ENCODE results near the gene XPNPEP2.

Gene XPNPEP2

DNA sequence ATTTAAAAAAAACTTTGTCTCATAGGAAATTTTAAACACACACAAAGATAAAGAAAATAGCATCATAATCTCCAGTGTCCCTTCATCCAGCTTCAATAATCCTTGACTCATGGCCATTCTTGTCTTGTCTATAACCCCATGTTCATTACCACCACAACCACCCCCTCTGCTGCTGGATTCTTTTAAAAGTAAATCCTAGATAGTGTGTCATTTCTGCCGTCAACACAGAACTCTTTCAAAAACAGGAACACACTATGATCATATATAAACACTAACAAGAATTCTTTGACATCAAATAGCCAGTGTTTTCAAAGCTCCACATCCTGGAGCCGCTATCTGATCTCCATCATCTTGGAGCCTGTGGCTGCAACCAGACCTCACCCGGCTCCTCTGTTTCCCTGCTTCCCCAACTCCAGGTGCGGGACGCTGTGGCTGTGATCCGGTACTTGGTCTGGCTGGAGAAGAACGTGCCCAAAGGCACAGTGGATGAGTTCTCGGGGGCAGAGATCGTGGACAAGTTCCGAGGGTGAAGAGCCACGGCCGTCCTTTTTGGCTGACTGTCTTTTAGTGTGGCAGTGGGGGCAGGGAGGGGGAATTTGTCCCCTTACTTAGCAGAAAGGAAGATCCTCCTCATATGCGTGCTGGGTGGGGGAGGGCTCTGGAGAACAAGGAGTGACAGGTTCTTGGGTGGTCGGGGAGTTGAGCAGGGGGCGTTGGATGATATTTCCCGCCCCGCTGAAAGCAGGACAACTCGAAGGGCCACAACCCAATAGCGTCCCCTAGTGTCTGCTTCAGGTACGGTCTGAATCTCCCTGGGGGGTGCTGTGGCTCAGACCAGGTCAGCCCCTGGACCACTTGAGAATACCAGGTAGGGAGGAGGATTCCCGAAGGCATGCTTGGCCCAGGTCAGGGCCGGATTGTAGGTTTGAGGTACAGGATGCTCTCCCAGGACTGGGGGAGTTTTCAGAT lies 15.6 kb downstream of the XPNPEP2 start:
- DNase-seq = no peak

DNA sequence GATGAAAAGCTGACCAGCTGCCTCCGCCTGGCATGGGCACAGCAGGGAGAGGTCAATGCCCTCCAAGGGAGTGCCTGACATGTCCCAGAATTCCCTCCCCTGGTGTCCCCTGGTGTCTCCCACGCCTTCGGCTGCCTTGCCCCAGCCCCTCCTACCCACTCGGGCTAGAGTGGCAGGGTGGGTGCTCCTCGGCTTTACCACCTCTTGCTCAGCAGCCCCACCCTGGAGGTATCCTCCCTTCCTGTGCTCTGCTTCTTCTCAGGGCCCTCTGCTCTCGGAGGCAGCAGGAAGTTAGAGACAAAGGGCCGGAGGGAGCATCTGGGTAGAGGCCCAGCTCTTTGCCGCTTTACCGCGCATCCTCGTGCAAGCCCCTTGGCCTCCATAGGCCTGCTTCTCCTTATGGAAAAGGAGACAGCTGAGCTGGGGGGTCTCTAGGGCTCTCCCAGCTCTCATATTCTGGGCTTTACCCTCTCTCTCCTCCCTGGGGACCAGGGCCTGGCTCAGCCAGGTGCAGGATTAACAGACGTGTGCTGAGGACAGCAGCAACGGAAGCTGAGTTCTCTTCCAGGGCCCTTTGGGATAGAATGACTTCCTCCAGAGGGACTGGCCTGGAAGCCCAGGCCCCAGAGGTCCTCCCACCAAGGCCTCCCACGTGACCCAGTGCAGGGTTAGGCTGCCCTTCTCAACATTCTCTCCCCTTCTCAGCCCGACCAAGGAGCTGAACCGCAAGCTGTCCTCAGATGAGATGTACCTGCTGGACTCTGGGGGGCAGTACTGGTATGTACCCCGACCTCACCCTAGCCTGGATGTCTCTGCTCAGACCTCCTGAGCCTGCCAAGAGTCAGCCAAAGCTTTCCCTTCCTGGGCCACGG lies 17.2 kb downstream of the XPNPEP2 start:
- DNase-seq = no peak

DNA sequence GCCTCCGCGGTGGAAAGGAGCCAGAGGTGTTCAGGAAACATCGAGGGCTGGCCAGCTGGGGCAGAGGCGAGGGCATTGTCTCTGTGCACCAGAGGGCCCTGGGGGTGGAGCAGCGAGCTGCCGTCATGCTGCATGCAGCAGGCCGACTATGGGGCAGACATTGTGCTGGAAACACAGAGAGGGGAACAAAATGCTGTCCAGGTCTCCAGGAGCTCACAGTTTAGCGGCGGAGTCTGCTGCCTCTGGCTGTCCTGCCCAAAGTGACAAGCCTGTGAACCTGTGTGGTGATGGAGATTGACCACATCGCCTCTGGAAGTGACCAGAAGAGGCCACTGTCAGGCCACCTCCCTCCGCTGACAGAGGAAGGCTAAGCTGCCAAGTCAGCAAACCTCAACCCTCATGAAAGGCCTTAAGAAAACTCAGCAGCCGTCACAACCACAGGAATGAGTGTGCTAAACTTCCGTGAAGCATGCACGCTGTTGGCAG lies 20.8 kb downstream of the XPNPEP2 start:
- DNase-seq = peak; percentile 0

DNA sequence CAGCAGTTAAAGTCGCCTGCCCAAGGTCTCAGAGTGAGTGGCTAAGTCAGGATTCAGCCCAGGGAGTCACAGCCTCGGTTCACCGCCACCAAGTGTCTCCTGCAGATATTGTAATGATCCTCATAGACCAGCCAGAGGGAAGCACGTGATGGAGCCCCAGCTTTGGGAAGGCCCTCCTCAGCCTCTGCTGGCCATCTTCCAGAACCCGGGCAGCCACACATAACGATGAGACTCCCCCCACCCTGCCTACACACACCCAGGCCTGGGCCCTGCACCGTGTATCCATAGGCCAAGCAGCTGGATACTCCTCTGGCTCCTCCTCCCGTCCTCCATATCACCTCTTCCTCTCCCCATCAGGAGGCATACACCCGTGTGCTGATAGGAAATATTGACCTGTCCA lies 21.4 kb downstream of the XPNPEP2 start:
- DNase-seq = no peak

DNA sequence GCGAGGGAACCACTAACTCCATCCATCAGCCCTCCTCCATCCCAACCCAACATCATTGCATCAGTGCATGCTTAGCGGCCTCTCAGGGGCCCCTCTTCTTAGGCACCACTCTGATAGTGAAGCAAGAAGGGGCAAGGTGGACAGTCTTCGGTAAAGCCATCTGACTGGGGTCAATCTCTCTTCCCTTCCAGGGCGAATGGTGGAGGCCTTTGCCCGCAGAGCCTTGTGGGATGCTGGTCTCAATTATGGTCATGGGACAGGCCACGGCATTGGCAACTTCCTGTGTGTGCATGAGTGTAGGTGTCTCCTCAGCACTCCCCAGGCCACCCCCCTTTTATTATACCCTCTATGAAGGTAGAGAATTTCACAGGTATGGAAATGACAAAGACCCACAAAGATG lies 22.2 kb downstream of the XPNPEP2 start:
- DNase-seq = no peak

DNA sequence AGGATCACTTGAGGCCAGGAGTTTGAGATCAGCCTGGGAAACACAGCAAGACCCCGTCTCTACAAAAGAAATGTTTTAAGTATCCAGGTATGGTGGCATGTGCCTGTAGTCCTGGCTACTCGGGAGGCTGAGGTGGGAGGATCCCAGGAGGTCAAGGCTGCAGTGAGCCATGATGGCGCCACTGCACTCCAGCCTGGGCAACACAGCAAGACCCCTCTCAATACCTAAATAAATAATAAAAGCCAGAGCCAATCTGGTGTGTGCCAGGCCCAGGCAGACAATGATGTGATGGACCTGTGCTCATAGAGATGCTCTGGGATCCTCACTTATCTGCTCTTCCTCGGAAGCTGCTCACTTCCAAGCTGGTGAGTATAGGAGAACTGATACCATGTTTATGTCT lies 22.8 kb downstream of the XPNPEP2 start:
- no peak for DNase-seq

DNA sequence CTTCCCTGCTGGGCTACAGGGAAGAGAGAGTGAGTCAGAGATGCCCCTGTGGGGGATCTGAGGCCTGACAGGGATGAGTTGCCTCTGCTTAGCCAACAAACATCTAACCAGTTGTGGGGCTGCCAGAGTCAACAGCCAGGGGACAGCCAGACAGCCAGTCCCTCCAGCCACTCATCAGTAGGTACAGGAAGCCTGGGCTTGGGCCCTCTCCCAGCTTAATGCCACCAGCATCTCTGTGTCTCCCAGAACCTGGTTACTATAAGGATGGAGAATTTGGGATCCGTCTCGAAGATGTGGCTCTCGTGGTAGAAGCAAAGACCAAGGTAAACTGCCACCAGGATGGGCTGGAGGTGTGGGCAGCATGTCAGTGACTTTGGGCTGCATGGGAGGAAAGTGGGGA lies 23.7 kb downstream of the XPNPEP2 start:
- no peak for DNase-seq

DNA sequence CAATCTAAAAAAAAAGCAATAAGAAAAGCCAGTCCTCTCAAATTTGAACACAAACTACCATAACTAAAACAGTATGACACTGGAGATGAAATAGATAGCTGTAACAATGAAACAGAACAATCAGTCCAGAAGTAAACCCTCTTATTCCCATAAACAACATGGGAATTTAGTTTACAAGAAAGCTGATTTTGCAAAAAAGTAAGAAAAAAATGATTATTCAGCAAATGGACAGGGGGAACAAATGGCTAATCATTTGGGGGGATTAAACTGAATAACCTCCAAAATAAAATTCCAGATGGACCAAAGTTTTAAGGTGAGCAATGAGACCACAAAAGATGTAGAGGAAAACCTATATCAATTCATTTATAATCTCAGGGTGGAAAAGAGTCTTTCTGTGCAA lies 24.9 kb downstream of the XPNPEP2 start:
- DNase-seq = no peak

DNA sequence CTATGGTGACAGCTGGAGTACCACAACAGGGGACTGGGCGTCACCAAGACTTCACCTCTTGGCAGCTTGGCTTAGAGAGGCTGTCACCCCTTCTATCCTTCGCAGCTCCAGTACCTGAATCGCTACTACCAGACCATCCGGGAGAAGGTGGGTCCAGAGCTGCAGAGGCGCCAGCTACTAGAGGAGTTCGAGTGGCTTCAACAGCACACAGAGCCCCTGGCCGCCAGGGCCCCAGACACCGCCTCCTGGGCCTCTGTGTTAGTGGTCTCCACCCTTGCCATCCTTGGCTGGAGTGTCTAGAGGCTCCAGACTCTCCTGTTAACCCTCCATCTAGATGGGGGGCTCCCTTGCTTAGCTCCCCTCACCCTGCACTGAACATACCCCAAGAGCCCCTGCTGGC lies 29.4 kb downstream of the XPNPEP2 start:
- DNase-seq = no peak

DNA sequence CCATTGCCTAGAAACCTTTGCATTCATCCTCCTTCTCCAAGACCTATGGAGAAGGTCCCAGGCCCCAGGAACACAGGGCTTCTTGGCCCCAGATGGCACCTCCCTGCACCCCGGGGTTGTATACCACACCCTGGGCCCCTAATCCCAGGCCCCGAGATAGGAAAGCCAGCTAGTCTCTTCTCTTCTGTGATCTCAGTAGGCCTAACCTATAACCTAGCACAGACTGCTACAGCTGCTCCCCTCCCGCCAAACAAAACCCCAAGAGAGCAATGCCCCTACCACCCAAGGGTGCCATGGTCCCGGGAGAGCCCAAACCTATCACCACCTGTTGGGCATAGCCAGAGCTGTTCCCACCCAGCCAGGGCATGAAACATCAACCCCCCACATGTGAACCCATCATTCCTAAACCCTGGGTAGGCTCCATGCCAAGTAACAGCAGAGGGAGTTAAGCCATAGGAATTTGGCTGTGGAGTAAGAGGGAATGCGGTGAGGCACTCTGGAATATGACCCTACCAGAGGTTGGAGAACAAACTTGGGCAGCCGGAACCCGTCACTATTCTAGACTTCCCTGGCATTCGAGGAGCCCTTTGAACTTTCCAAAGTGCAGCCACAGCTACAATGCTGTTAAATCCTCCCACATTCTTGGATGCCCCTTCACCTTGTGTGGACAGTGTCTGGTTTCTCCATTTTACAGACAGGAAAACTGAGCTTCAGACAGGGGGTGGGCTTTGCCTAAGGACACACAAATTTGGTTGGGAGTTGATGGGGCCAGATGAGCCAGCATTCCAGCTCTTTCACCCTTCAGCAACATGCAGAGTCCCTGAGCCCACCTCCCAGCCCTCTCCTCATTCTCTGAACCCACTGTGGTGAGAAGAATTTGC lies 30.0 kb downstream of the XPNPEP2 start:
- DNase-seq = no peak

DNA sequence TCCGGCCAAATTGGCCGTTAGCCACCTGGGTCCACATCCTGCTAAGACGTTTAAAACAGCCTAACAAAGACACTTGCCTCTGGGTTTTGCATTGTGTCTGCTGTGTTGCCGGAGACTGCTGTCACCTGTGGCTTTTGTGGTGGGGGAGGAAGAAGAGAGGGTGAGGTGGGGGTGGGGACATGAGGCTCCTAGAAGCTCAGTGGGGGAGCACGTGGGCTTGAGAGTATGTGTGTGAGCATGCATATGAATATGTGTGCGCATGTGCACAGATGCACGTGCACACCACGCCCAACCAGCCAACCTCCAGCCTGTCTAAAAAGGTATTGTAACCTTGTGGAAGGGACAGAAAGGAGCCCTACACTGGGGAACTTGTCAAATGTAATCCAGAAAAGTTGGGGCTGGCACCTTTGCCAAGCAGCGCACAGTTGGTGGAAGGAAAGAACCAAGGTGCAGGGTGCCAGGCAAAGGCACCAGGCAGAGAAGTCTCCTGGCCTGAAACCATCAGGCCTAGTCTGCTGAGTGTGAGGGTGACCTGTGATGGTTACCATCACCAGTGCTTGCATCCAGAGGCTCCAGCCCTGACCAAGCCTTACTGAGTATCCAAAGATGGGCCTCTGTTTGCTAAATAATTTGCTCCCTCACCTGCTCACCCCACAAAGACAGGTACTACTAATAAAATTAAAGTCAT lies 30.8 kb downstream of the XPNPEP2 start:
- DNase-seq = no peak

DNA sequence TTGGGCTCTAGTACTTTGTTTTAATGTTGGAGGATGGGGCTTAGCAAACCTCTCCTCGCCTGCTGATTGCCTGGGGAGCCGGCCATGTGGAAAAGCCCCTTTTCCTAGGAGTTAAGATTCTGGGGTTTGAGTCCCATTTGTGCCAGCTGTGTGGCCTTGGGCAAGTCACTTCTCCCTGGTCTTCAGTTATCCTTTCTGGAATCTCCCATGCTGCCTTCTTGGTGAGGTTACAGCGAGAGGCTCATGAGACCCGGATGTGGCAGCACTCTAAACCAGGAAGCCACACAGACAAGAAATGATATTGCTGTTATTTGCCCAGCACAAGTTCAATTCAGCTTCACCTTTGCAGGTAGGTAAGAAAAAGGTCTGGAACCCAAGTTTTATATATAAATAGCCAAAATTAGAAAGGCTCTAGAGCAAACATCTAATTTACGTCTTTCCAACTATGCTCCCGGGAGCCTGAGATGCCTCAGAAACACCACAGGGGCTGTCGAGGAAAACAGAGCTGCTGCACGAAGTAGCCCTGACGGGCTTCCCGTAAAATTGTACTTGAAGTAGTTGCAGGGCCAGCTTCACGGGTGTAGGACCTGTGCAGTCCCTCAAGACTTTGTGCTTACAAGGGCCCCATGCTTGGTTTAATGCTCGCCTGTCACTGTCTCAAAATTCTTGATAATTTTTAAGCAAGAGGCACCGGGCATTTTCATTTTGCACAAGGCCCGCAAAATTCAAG lies 32.7 kb downstream of the XPNPEP2 start:
- DNase-seq = no peak

DNA sequence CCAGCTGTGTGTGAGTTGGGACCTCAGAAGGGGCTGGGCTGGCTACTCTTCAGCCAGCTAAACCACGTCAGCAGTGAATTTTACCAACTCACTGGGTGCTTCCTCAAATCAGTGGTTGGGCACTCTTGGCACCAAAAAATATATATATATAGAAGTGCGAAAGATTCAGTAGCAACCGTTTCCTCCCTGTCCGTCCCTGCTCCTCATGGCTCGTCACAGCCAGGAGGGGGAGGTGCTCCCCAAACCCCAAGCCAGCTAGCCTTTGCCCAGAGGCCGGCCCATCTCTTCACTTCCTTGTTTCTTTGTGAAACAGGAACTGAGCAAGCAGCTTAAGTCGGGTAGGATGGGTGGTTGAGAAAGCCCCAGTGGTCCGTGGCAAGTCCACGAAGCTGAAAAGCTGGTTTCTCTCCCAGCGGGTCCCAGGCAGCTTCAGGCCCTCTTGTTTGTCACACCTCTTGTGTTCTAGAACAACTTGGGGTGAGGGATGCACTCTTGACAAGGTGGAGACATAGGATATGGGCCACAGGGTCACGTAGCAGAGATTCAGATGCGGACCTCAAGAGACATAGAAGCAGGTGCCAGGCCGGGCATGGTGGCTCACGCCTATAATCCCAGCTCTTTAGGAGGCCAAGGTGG lies 34.1 kb downstream of the XPNPEP2 start:
- no peak for DNase-seq

DNA sequence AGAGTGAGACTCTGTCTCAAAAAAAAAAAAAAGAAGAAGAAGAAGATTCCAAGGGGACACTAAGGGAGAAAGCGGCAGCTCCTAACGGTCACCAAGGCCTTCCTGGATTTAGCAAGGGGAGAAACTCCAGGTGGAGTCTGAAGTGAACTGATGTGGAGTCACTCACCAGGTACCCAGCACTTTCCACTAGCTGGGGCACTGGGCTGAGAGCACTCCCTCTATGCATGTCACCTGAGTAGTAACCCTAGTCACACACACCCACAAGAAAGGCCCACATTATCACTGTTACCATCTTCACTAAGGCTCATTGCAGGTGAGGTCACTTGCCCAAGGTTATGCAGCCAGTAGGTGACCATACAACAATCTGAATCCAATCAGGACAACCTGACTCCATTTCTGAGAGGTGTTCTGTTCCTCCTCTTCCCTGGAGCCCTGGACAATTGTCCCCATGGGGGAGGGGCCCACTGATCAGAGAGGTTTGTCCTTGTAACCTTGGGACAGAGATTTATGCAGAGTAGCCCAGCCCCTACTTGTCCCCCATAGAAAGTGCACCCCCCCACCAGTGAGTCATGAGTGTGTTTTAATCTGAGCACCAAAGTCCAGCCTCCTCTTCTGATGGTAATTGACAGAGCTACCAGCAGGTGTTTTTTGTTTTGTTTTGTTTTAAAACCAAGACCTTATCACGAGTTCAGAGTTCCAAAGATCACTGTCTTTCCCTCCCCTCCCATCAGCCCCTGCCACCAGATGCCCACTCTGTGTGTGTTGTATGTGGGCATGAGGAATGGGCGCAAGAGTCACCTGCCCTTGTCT lies 35.1 kb downstream of the XPNPEP2 start:
- no peak for DNase-seq

DNA sequence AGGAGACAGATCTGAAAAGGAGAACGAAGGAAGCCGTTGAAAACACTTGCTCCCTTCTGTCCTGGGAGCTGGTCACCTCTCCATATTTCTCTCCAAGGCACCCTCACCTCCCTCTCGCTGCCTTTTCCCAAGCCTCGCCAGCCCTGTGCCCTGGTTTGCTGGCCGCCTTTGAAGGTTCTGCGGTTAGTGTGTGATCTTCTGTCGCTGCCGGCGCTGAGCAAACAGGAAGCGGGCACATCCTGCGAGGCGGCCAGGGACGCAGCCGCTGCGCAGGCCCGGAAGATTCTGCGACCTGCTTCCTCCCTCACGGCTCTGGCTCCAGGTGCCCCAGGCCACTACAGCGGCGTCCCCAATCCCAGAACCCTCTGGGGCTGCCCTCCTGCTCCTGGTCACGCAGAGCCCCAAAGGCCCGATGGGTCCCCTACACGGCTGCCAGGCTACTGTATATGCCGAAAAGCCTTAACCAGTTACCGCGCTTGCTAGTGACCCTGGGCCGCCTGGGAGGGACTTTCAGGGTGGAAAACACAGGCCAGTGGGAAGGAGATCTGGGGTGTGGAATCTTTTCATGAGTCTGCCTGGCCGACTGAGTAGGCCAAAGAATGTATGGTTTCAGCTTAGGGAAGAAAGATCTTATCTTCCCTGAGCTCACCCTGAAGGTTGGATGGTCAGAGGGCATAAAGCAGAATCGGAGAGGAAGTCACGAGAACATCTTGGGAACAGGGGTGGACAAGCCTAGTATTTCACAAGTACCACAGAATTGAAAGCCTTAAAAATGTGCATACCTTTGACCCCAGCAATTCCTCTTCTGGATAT lies 38.6 kb downstream of the XPNPEP2 start:
- DNase-seq = no peak

DNA sequence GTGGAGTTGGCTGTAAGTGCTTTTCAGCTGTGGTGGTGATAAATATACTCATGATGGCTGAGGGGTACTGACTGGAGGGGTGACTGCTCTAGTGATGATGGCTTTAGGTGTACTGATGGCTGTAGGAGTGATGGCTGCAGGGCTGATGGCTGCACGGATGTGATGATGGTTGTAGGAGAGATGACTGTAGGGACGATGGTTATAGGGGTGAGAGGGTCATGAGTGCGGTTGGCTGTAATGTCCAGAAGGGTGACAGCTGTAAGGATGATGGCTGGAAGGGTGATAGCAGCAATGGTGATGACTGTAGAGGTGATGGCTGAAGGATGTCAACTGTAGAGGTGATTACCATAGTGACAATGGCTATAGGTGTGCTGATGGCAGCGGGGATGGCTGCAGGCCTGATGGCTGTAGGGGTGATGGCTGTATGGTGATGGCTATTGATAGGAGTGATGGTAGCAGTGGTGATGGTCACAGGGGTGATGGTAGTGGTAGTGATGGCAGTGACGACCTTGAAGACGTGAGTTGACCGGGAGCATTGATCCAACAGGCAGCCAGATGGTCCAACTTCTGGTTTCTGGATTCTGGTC lies 40.4 kb downstream of the XPNPEP2 start:
- DNase-seq = no peak

DNA sequence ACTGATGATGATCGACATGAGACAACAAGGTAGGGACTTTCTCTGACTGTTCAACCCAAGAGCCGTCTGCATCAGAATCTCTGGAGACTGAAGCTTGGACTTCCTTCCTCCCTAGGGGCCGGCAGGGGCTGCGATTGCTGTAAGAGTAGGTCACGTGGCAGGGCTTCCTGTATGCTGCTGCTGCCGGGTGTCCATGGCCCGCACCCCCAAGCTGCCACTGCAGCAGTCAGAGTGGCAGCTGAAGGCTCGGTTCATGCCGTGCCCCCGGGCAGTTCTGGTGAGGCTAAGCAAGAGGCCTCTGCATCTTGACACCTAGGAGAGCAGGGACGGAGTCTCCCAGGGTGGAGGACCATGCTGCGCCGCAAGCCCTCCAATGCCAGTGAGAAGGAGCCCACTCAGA lies 41.0 kb downstream of the XPNPEP2 start, which contains the start of gene SASH3:
Gene SASH3 (plus strand): TSS at position 203 of the 400 bp plus-strand sequence. CDS start 149 bp downstream, at position 352.
- DNase-seq = no peak

DNA sequence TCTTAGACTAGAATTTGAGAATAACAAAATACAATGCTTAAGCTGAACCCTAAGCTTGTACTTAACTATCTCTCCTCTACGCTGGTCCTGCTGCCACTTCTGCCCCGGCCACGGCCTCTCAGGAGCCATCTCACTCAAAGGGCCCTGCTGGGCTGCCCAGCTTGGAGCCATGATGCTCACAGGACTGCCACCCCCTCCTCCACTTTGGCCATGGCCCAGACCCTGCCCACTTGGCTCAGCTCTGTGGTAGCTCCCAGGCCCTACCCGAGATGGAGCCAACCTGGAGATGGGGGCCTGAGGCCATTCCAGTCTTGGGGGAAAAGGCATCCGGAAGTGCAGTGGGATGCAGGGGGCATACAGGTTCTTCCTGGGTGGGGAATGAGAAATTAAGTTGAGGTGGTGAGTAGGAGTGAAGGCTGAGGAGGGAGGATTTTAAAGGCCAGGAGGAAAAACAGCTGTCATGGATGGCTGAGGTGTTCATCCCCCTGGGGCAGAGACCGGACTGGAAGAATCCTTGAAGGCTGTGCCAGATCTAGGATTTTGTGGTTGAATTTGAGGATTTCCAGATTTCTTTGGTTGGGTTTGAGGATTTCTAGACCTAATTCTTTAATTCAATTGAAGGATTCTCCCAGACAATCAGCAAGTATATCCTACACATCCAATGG lies 41.8 kb downstream of the XPNPEP2 start:
- no peak for DNase-seq
